ENCODE data around the gene SFTPB. TPM values are rescaled to one million over a fixed set of nuclear protein-coding genes. Genes with fewer than 3 reads are reported as not detected.

SFTPB gene
- total RNA-seq, 1 experiment from 2014 or later = 7.6 TPM

GRCh38 chr2:85695121-85695520, 27.1 kb upstream of the SFTPB start:
- Mint-ChIP-seq H3K27me3 (ENCODE audit: low read depth) (no peaks in the 10 kb centered on the region; the same call in 1 of the 2 replicates), H3K4me1 (no peaks in the 10 kb centered on the region), H3K4me3 (no peak overlapping the region), H3K36me3 (no peaks in the 10 kb centered on the region), H3K9me3 (peaks cover 4% of the 10 kb centered on the region; the same call in 1 of the 2 replicates), H3K27ac (no peak overlapping the region)
- ChIA-PET POLR2A (no interaction called here), CTCF (interaction anchor here (2.6 kb wide), 1 partner anchor 16 kb away, joined by 16 read pairs; no protein-coding TSS in a partner anchor)
- DNase-seq (ENCODE audit: low spot score) (no peak), ATAC-seq (no peak)
- no peak for TF ChIP-seq GRHL2 (CRISPR knock-in tag; IDR thresholded peaks at IDR 0.05; ENCODE audit: insufficient replicate concordance, severe bottlenecking)
- no peak for TF ChIP-seq ELF4 (CRISPR knock-in tag; IDR thresholded peaks at IDR 0.05; ENCODE audit: low read depth)
- no peak for TF ChIP-seq GABPB1 (CRISPR knock-in tag; IDR thresholded peaks at IDR 0.05)
- TF ChIP-seq NR3C1 (CRISPR knock-in tag; conservative IDR thresholded peaks at IDR 0.05; ENCODE audit: low read depth) = no peak
- TF ChIP-seq, protein P1, sequence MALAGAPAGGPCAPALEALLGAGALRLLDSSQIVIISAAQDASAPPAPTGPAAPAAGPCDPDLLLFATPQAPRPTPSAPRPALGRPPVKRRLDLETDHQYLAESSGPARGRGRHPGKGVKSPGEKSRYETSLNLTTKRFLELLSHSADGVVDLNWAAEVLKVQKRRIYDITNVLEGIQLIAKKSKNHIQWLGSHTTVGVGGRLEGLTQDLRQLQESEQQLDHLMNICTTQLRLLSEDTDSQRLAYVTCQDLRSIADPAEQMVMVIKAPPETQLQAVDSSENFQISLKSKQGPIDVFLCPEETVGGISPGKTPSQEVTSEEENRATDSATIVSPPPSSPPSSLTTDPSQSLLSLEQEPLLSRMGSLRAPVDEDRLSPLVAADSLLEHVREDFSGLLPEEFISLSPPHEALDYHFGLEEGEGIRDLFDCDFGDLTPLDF (CRISPR knock-in tag; IDR thresholded peaks at IDR 0.05) = no peak
- no peak for TF ChIP-seq ATF1 (CRISPR knock-in tag; IDR thresholded peaks at IDR 0.05)
- TF ChIP-seq SMAD3 (CRISPR knock-in tag; IDR thresholded peaks at IDR 0.05; ENCODE audit: borderline replicate concordance) = no peak
- TF ChIP-seq ZNF219 (CRISPR knock-in tag; IDR thresholded peaks at IDR 0.05; ENCODE audit: borderline replicate concordance) = no peak
- TF ChIP-seq, protein P2, sequence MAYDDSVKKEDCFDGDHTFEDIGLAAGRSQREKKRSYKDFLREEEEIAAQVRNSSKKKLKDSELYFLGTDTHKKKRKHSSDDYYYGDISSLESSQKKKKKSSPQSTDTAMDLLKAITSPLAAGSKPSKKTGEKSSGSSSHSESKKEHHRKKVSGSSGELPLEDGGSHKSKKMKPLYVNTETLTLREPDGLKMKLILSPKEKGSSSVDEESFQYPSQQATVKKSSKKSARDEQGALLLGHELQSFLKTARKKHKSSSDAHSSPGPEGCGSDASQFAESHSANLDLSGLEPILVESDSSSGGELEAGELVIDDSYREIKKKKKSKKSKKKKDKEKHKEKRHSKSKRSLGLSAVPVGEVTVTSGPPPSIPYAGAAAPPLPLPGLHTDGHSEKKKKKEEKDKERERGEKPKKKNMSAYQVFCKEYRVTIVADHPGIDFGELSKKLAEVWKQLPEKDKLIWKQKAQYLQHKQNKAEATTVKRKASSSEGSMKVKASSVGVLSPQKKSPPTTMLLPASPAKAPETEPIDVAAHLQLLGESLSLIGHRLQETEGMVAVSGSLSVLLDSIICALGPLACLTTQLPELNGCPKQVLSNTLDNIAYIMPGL (CRISPR knock-in tag; IDR thresholded peaks at IDR 0.05) = no peak
- TF ChIP-seq, protein P3, sequence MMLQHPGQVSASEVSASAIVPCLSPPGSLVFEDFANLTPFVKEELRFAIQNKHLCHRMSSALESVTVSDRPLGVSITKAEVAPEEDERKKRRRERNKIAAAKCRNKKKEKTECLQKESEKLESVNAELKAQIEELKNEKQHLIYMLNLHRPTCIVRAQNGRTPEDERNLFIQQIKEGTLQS (CRISPR knock-in tag; conservative IDR thresholded peaks at IDR 0.05) = no peak
- TF ChIP-seq, protein P4, sequence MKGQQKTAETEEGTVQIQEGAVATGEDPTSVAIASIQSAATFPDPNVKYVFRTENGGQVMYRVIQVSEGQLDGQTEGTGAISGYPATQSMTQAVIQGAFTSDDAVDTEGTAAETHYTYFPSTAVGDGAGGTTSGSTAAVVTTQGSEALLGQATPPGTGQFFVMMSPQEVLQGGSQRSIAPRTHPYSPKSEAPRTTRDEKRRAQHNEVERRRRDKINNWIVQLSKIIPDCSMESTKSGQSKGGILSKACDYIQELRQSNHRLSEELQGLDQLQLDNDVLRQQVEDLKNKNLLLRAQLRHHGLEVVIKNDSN (CRISPR knock-in tag; IDR thresholded peaks at IDR 0.05) = no peak
- TF ChIP-seq ZBTB43 (CRISPR knock-in tag; IDR thresholded peaks at IDR 0.05) = no peak
- TF ChIP-seq, protein P5, sequence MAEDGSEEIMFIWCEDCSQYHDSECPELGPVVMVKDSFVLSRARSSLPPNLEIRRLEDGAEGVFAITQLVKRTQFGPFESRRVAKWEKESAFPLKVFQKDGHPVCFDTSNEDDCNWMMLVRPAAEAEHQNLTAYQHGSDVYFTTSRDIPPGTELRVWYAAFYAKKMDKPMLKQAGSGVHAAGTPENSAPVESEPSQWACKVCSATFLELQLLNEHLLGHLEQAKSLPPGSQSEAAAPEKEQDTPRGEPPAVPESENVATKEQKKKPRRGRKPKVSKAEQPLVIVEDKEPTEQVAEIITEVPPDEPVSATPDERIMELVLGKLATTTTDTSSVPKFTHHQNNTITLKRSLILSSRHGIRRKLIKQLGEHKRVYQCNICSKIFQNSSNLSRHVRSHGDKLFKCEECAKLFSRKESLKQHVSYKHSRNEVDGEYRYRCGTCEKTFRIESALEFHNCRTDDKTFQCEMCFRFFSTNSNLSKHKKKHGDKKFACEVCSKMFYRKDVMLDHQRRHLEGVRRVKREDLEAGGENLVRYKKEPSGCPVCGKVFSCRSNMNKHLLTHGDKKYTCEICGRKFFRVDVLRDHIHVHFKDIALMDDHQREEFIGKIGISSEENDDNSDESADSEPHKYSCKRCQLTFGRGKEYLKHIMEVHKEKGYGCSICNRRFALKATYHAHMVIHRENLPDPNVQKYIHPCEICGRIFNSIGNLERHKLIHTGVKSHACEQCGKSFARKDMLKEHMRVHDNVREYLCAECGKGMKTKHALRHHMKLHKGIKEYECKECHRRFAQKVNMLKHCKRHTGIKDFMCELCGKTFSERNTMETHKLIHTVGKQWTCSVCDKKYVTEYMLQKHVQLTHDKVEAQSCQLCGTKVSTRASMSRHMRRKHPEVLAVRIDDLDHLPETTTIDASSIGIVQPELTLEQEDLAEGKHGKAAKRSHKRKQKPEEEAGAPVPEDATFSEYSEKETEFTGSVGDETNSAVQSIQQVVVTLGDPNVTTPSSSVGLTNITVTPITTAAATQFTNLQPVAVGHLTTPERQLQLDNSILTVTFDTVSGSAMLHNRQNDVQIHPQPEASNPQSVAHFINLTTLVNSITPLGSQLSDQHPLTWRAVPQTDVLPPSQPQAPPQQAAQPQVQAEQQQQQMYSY (CRISPR knock-in tag; IDR thresholded peaks at IDR 0.05) = no peak
- TF ChIP-seq, protein P6, sequence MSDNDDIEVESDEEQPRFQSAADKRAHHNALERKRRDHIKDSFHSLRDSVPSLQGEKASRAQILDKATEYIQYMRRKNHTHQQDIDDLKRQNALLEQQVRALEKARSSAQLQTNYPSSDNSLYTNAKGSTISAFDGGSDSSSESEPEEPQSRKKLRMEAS (CRISPR knock-in tag; IDR thresholded peaks at IDR 0.05) = no peak
